NCI-H146 treated with DMSO at 0.1 percent for 48 hours (cell line): ENCODE data around the gene RCSD1.

Experiments
- DNase-seq: peaks from one replicate; lab custom pipeline; 2025; ENCODE audit not compliant: unreplicated experiment; lab: John Stamatoyannopoulos, UW

RCSD1 gene

GRCh38 chr1:167640051-167640450 lies 10.0 kb downstream of the RCSD1 start:
- DNase-seq = no peak

- no peak for DNase-seq
These were observed 11.9 kb downstream of the RCSD1 start for GRCh38 chr1:167641786-167642500.

GRCh38 chr1:167642501-167642826 lies 12.4 kb downstream of the RCSD1 start:
- DNase-seq = no peak

- no peak for DNase-seq
These were observed 13.4 kb downstream of the RCSD1 start for GRCh38 chr1:167643441-167643840.

- no peak for DNase-seq
These were observed 14.5 kb downstream of the RCSD1 start for GRCh38 chr1:167644551-167644950.

- no peak for DNase-seq
These were observed 15.1 kb downstream of the RCSD1 start for GRCh38 chr1:167645140-167645541.

- DNase-seq = no peak
These were observed 15.8 kb downstream of the RCSD1 start for GRCh38 chr1:167645625-167646414.

- no peak for DNase-seq
These were observed 18.3 kb downstream of the RCSD1 start for GRCh38 chr1:167648252-167648849.

- DNase-seq = no peak
These were observed 19.1 kb downstream of the RCSD1 start for GRCh38 chr1:167648978-167649744.

GRCh38 chr1:167650269-167651160 lies 20.5 kb downstream of the RCSD1 start:
- DNase-seq = no peak

GRCh38 chr1:167651161-167651693 lies 21.2 kb downstream of the RCSD1 start:
- DNase-seq = no peak

GRCh38 chr1:167654975-167655575 lies 25.0 kb downstream of the RCSD1 start:
- DNase-seq = no peak

GRCh38 chr1:167656657-167657056 lies 26.6 kb downstream of the RCSD1 start:
- no peak for DNase-seq

- DNase-seq = no peak
These were observed 28.7 kb downstream of the RCSD1 start for GRCh38 chr1:167658574-167659328.

- DNase-seq = no peak
These were observed 29.4 kb downstream of the RCSD1 start for GRCh38 chr1:167659450-167659849.

GRCh38 chr1:167659881-167660280 lies 29.8 kb downstream of the RCSD1 start:
- no peak for DNase-seq

- no peak for DNase-seq
These were observed 31.7 kb downstream of the RCSD1 start for GRCh38 chr1:167661527-167662426.
